HUES48 (cell line): ENCODE data around the gene PRKG1.

ENCODE experiments used
- H3K27ac ChIP-seq: one replicate; pipeline ENCODE4 v1.7.0; 2013; ENCODE audit warnings: low read depth, low read length, inconsistent platforms
- H3K27me3 ChIP-seq: 2 replicates; pipeline ENCODE4 v1.6.1; 2013; ENCODE audit warnings: mild to moderate bottlenecking, low read length; ENCODE audit not compliant: control insufficient read depth, insufficient read depth
- H3K36me3 ChIP-seq: 2 replicates; pipeline ENCODE4 v1.6.1; 2013; ENCODE audit warnings: low read length; ENCODE audit not compliant: control insufficient read depth, insufficient read depth
- H3K4me1 ChIP-seq: 2 replicates; pipeline ENCODE4 v1.6.1; 2013; ENCODE audit warnings: mild to moderate bottlenecking, low read length; ENCODE audit not compliant: control insufficient read depth, insufficient read depth
- H3K4me3 ChIP-seq: 2 replicates; pipeline ENCODE4 v1.5.1; 2013; ENCODE audit warnings: mild to moderate bottlenecking, low read depth, low read length
- H3K9ac ChIP-seq: 2 replicates; pipeline ENCODE4 v1.6.1; 2013; ENCODE audit warnings: mild to moderate bottlenecking, low read depth, low read length, moderate library complexity
- H3K9me3 ChIP-seq: 2 replicates; pipeline ENCODE4 v1.6.1; 2013; ENCODE audit warnings: low read length; ENCODE audit not compliant: control insufficient read depth, insufficient read depth

PRKG1 gene

DNA sequence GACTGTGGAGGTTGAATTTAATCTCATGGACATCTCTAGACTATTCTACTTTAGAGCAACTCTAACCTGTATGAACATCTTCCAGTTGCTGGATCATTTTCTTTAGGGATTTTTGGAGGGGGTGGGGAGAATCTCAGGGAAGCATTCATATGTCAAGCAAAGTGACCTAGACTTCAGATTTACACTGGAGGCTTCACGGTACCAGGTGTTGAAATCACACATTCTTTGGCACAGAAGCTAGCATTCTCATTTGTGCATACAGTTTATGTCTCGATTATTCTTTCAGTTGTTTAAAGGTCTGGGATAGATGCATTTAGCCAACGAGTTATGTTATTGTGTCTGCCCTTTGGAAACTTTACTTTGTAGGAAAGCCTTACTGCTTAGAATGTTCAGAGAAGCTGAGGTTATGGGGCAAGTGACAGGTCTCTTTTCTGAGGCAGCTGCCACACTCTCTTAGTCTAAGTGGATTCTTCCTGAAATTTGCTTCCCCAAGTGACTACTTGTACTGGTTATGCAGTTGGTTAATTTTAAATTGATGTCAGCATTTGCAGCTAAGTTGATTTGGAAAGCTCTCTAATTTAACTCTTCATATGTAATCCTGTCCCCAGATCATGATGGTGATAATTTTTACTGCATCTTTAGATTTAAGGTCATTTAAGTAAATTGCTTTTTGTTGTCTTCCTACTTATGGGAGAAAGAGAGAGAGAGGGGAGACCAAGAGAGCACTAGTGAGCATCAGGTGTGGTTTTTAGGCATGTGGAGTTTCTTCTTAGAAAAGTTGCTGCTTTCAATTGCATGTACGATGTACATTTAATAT is 153.8 kb downstream of the PRKG1 start:
- H3K27me3 ChIP-seq, result no peaks in the 10 kb centered on the region
- no peak overlapping the region for H3K27ac ChIP-seq
- no peaks in the 10 kb centered on the region for H3K4me1 ChIP-seq
- no peak overlapping the region for H3K4me3 ChIP-seq
- H3K36me3 ChIP-seq, result no peaks in the 10 kb centered on the region
- H3K9me3 ChIP-seq, result no peaks in the 10 kb centered on the region
- H3K9ac ChIP-seq, result no peak overlapping the region

DNA sequence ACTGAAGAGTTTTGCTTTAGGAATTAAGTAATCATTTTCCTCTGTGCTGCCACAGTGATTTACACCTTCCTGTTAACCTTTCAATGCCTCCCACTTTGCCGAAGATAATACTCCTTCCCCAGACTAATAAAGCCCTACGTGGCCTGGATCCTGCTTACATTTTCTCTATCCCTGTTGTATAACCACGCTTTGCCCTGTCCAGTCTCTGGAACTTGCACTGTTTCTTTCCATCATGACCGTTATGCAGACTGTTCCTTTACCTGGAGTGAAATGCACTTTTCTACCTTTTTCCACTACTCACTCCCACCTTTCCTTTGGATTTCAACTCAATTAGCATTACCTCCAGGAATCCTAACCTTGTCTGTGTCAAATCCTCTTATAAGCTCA is 154.4 kb downstream of the PRKG1 start:
- Histone ChIP-seq H3K27me3 (no peaks in the 10 kb centered on the region), H3K4me3 (no peak overlapping the region), H3K9me3 (no peaks in the 10 kb centered on the region), H3K36me3 (no peaks in the 10 kb centered on the region), H3K4me1 (no peaks in the 10 kb centered on the region), H3K9ac (no peak overlapping the region), H3K27ac (no peak overlapping the region)

DNA sequence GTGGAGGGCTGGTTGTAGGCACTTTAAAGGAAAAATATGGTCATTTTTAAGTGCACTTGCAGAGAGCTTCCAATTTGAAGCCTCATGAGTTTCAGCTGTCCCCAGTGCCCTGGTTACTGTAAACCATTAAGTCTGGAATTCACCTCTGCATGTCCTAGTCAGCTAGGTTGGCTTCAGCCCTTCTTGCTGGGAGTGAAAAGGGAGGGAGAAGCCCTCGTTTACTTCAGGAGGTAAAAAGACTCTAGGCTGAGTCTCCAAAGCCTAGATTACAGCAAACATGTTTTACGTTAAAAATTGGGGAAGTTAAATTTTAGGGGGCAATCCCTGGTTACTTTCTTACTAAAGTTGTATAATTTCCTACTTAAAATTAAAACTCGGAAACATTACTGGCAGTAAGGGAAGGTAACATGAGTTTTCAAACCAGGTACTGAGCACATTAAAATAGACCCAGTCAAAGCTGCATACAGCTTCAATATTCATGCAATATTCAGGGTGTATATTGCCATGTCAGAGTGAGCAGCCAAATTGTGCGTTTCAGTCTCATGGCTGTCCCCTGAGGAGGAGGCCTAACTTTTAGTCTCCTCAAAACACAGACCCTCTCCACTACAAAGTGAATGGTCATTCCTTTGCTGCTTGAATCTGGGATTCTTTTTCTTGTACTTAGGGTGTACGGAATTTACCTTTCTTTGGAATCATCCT is 156.7 kb downstream of the PRKG1 start:
- no peaks in the 10 kb centered on the region for H3K9me3 ChIP-seq
- no peak overlapping the region for H3K9ac ChIP-seq
- H3K4me1 ChIP-seq, result no peaks in the 10 kb centered on the region
- H3K4me3 ChIP-seq, result no peak overlapping the region
- no peaks in the 10 kb centered on the region for H3K27me3 ChIP-seq
- H3K27ac ChIP-seq, result no peak overlapping the region
- no peaks in the 10 kb centered on the region for H3K36me3 ChIP-seq

DNA sequence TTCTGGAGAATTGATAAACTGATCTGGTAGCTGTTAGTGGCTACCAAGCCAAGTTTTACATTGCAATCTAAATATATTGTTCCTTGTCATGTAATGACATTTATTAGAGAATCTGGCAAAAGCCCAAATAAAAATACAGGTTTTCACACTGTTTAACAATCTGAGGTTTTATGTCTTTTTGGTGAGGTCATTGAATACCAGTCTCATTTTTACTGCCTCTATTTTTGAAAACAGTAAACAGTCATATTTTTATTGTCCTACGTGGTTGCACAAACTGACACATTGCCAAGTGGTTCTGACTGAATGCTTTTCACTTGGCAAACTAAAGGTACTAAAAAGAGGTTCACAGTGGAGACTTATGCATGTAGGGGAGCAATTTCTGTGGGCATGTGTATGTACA is 157.5 kb downstream of the PRKG1 start:
- Histone ChIP-seq H3K4me1 (no peaks in the 10 kb centered on the region), H3K4me3 (no peak overlapping the region), H3K9me3 (no peaks in the 10 kb centered on the region), H3K27ac (no peak overlapping the region), H3K36me3 (no peaks in the 10 kb centered on the region), H3K27me3 (no peaks in the 10 kb centered on the region), H3K9ac (no peak overlapping the region)

DNA sequence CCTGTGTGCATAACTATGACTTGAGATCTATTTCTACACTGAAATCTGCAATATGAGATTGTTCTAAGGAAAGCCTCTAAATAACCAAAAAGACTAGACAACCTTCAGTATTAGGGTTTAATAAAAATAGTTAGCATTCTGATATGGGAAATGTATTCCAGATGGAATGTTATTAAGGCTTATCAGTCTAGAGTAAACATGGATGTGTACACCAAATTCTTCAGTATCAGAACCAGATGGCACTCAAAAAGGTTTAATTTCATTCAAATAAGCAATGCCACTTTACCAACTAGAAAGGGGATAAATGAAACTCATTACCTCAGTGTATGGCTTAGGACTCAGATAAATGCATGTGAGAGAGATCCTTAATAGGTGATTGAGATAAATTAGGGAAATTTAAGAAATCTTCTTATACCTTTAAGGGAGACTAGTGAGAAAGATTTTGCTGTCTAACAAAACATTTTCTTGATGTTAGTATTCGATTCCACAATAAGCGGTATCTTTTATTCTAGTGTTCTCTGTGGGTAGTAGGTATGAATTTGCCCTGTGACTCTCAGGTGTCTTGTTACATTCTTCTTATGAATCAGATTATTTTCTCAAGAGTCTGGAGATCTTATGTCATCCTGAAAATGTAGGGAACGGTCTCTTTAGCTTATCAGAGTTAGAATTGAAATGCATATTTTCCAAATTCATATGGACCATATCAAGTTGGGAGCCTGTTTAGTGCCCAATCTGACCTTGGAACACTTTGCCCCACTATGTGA is 159.2 kb downstream of the PRKG1 start:
- Histone ChIP-seq H3K27me3 (no peaks in the 10 kb centered on the region), H3K9ac (no peak overlapping the region), H3K4me3 (no peak overlapping the region), H3K36me3 (no peaks in the 10 kb centered on the region), H3K9me3 (no peaks in the 10 kb centered on the region), H3K4me1 (no peaks in the 10 kb centered on the region), H3K27ac (no peak overlapping the region)

DNA sequence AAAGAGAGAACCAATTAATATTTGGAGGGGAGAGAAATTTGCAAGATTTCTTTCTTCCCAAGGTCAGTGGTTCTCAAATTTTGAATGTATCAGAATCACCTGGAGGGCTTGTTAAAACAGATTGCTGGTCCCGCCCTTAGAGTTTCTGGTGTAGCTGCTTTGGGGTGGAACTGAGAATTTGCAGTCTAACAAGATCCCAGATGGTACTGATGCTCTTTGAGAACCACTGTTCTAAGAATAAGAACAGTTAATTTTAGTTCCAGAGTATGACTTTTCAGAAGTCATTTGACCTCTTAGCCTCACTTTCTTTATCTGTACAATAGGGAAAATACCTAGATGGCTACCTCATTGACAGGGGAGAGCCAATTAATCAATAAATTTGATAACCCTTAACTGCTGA is 161.6 kb downstream of the PRKG1 start:
- Histone ChIP-seq H3K9ac (no peak overlapping the region), H3K4me1 (no peaks in the 10 kb centered on the region), H3K36me3 (no peaks in the 10 kb centered on the region), H3K27ac (no peak overlapping the region), H3K27me3 (no peaks in the 10 kb centered on the region), H3K4me3 (no peak overlapping the region), H3K9me3 (no peaks in the 10 kb centered on the region)

DNA sequence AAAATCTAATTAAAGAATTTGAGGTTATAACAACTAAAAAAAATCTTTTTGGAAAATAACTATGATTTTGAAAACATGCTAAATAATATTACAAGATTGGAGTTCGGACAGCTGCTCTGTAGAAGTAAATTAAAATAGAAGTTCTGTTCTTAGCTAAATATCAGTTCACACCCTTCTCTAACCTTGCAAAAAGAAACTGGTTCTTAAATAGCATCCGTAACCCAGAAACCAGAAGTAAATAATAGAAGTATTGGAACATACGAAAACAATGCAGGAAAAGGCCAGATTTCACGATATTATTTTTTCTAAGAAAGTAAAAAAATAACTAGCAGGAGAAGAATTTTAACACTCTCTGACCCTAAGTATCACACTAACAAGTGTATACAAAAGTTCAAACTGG is 164.7 kb downstream of the PRKG1 start:
- H3K27ac ChIP-seq, result no peak overlapping the region
- H3K9ac ChIP-seq, result no peak overlapping the region
- no peaks in the 10 kb centered on the region for H3K9me3 ChIP-seq
- H3K36me3 ChIP-seq, result no peaks in the 10 kb centered on the region
- peaks cover 3% of the 10 kb centered on the region; the same call in 1 of the 2 replicates for H3K4me1 ChIP-seq
- no peaks in the 10 kb centered on the region for H3K27me3 ChIP-seq
- H3K4me3 ChIP-seq, result no peak overlapping the region

DNA sequence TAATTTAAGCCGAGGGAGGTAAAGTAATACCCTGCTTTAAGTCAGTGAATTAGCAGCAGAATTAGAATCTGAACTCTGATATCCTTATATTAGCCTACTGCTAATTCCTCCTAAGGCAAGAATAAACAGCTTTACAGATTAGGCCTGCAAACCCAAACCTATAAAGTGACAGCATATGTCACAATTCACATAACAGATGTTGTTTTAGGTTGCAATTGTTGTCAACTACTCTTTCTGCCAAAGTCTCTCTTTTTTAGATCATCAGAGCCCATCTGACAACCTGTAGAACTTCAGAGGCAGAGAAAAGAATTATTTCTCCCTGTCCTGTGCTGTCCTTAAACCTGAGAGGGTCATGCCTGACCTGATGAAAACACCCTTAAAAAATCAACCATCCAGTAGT is 167.2 kb downstream of the PRKG1 start:
- Histone ChIP-seq H3K36me3 (no peaks in the 10 kb centered on the region), H3K27me3 (no peaks in the 10 kb centered on the region), H3K9ac (no peak overlapping the region), H3K9me3 (no peaks in the 10 kb centered on the region), H3K4me1 (peaks cover 26% of the 10 kb centered on the region), H3K27ac (no peak overlapping the region), H3K4me3 (no peak overlapping the region)

DNA sequence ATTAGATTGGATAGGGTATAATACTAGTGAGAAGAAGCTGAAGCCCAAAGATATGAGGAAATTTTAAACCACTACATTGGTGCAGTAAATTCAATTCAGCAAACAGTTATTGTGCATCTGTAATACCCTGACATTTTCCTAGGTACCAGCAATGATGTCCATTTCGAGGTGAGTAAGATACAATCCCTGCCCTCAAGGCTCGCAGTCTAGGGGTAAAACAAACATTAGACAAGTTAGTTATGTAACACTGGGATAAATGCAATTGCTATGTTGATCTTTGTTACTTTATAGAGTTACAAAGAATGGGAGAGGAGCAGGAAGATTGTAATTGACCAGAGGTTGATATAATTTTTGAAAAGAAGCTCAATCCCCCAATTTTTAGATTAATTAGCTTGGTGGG is 168.1 kb downstream of the PRKG1 start:
- Histone ChIP-seq H3K9me3 (no peaks in the 10 kb centered on the region), H3K9ac (no peak overlapping the region), H3K27ac (no peak overlapping the region), H3K36me3 (no peaks in the 10 kb centered on the region), H3K4me3 (no peak overlapping the region), H3K27me3 (no peaks in the 10 kb centered on the region), H3K4me1 (peaks cover 35% of the 10 kb centered on the region)

DNA sequence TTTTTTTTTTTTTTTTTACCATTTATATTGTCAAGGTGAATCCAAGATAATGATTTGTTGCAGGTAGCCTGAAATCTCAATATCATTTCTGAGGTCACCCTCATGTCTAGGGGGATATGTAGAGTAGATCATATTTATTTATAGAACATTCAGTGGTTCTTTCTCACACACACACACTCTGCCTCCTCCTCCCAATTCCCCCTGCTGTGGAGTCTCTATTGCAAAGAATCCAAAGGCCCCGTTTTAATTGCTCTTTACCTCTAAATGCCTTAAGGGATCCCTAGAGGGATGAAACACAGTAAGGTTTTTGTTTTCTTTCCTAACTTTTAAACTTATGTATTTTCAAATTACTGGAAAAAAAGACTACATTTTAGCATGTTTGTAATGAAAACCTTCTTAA is 170.0 kb downstream of the PRKG1 start:
- peaks cover 42% of the 10 kb centered on the region for H3K4me1 ChIP-seq
- H3K27me3 ChIP-seq, result no peaks in the 10 kb centered on the region
- H3K4me3 ChIP-seq, result peak overlapping the region; percentile 22; the same call in 1 of the 2 replicates
- peak overlapping the region; percentile 70 for H3K27ac ChIP-seq
- no peaks in the 10 kb centered on the region for H3K9me3 ChIP-seq
- H3K9ac ChIP-seq, result no peak overlapping the region; the same call in 1 of the 2 replicates
- no peaks in the 10 kb centered on the region for H3K36me3 ChIP-seq
